Esophagus muscularis mucosa (tissue), 3 donors: ENCODE results near the gene VMAC.

ENCODE experiments used
- POLR2A ChIP-seq: fragments of 450-650 bp; IDR thresholded peaks from one replicate; pipeline ENCODE4 v1.6.1; 2017; ENCODE audit warnings: antibody characterized with exemption, moderate library complexity, mild to moderate bottlenecking, low read depth
- TF ChIP-seq, protein P1 (sequence below), 3 experiments: fragments of 200-600 bp in 2 of 3; fragments of 450-650 bp in 1 of 3; sonication (generic) in 2 of 3; IDR thresholded peaks; one replicate each; pipeline ENCODE4 v1.5.1; 2017 to 2019; ENCODE audit warnings: antibody characterized with exemption in 3 of 3, mild to moderate bottlenecking in 2 of 3, moderate library complexity in 1 of 3

DNA sequence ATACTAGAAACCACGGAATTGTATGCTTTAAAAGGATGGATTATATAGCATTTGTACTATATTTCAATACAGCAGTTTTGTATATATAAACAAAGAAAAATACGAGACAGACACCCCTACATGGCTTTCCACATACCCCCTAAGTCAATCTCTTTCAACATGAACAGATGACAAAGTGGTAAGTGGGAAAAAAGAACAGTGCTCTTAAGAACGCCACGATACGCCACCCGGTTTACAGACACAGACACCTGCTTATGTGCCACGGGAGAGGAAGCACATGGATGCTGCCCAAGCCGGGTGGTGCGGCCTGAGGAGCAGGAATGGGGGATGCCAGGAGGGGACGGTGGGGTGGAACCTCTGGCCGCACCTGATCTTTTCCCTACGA lies 17.5 kb downstream of the VMAC start:
- TF ChIP-seq, protein P1, sequence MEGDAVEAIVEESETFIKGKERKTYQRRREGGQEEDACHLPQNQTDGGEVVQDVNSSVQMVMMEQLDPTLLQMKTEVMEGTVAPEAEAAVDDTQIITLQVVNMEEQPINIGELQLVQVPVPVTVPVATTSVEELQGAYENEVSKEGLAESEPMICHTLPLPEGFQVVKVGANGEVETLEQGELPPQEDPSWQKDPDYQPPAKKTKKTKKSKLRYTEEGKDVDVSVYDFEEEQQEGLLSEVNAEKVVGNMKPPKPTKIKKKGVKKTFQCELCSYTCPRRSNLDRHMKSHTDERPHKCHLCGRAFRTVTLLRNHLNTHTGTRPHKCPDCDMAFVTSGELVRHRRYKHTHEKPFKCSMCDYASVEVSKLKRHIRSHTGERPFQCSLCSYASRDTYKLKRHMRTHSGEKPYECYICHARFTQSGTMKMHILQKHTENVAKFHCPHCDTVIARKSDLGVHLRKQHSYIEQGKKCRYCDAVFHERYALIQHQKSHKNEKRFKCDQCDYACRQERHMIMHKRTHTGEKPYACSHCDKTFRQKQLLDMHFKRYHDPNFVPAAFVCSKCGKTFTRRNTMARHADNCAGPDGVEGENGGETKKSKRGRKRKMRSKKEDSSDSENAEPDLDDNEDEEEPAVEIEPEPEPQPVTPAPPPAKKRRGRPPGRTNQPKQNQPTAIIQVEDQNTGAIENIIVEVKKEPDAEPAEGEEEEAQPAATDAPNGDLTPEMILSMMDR (IDR thresholded peaks at IDR 0.05), result no peak
- TF ChIP-seq POLR2A, result no peak
